ENCODE results near the gene GPR55.
"Not testable (repeated sequence)": the region's sequence is repeated elsewhere in the genome, so short reads cannot be mapped to it uniquely, and the experiment has no call there.

Gene GPR55

GRCh38 chr2:230939066-230939591 is 14.1 kb upstream of the GPR55 start:
- no peak for TF ChIP-seq CTCF (IDR thresholded peaks at IDR 0.05; ENCODE audit: insufficient read depth, low read depth, low read length, missing control alignments)
- no peak overlapping the region for H3K4me3 ChIP-seq (ENCODE audit: low read length)
- DNase-seq (ENCODE audit: low read depth) = no peak

GRCh38 chr2:230938516-230939065 is 13.5 kb upstream of the GPR55 start:
- DNase-seq (ENCODE audit: low read depth) = no peak
- no peak overlapping the region for H3K4me3 ChIP-seq (ENCODE audit: low read length)
- TF ChIP-seq CTCF (IDR thresholded peaks at IDR 0.05; ENCODE audit: insufficient read depth, low read depth, low read length, missing control alignments) = no peak

- TF ChIP-seq CTCF (IDR thresholded peaks at IDR 0.05; ENCODE audit: insufficient read depth, low read depth, low read length, missing control alignments) = no peak
- no peak for DNase-seq (ENCODE audit: low read depth)
- H3K4me3 ChIP-seq (ENCODE audit: low read length) = no peak overlapping the region
Measured at GRCh38 chr2:230938098-230938497, 13.1 kb upstream of the GPR55 start.

- DNase-seq (ENCODE audit: low read depth) = no peak
- H3K4me3 ChIP-seq (ENCODE audit: low read length) = no peak overlapping the region
- TF ChIP-seq CTCF (IDR thresholded peaks at IDR 0.05; ENCODE audit: insufficient read depth, low read depth, low read length, missing control alignments) = no peak
Measured at GRCh38 chr2:230937362-230937761, 12.3 kb upstream of the GPR55 start.

GRCh38 chr2:230936243-230936642 is 11.2 kb upstream of the GPR55 start:
- DNase-seq (ENCODE audit: low read depth); H3K4me3 ChIP-seq (ENCODE audit: low read length): not testable (repeated sequence)

- no peak overlapping the region for H3K4me3 ChIP-seq (ENCODE audit: low read length)
- no peak for DNase-seq (ENCODE audit: low read depth)
- no peak for TF ChIP-seq CTCF (IDR thresholded peaks at IDR 0.05; ENCODE audit: insufficient read depth, low read depth, low read length, missing control alignments)
Measured at GRCh38 chr2:230935130-230935430, 10.0 kb upstream of the GPR55 start.

- no peak for DNase-seq (ENCODE audit: low read depth)
- no peak for TF ChIP-seq CTCF (IDR thresholded peaks at IDR 0.05; ENCODE audit: insufficient read depth, low read depth, low read length, missing control alignments)
- no peak overlapping the region for H3K4me3 ChIP-seq (ENCODE audit: low read length)
Measured at GRCh38 chr2:230934231-230935129, 9.4 kb upstream of the GPR55 start.
